ENCODE data around the gene VAMP2. TPM values are rescaled to one million over a fixed set of nuclear protein-coding genes. Genes with fewer than 3 reads are reported as not detected.
A peak's percentile ranks its signal among the peaks of the same experiment; 100 is the strongest.

VAMP2 gene
- total and polyA plus RNA-seq, 2 of the 4 experiments (the other 2 are of a cell fraction) = 2.3 to 33.3 TPM

DNA sequence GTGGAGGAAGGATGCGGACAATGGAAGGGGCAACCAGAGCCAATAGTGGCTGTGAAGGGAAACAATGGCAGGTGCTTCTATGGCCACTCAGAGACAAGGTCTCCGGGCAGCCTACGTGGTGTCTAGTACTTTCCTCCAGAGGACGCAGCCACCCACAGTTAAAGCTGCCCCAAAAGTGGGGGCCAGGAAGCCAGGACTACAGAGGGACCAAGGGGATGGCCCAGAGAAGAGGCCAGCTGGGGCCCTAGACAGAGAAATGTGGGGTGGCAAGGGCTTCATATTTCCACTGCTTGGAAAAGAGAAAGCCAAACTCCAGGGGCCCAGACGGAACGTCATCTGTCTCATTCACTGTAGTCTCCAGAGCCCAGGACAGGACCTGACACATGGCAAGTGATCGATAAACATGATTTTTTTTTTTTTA is 9.7 kb downstream of the VAMP2 start:
- peak overlapping the region; percentile 26; the same call in 1 of the 2 replicates for H2BK120ac ChIP-seq (ENCODE audit: low read depth, low read length)
- H2BK15ac ChIP-seq (ENCODE audit: low read depth, low read length) = peak overlapping the region; percentile 60; the same call in 1 of the 3 replicates
- H3K27ac ChIP-seq (ENCODE audit: insufficient read depth, low read length) = peak overlapping the region; percentile 38
- no peak overlapping the region for H4K5ac ChIP-seq (ENCODE audit: low read depth, low read length)
- H2AK5ac ChIP-seq (ENCODE audit: low read depth, low read length) = peak overlapping the region; percentile 90
- H2BK20ac ChIP-seq (ENCODE audit: low read depth, low read length) = 0 out of 2 replicates have a peak overlapping the region, but pooled peaks have one; percentile 3
- peaks cover 9% of the 10 kb centered on the region for H4K20me1 ChIP-seq (ENCODE audit: insufficient read depth, low read length)
- peak overlapping the region; percentile 88 for H2AK9ac ChIP-seq (replicated peaks; ENCODE audit: low read depth, low read length, poor library complexity)
- intact Hi-C loops (cut with micrococcal nuclease) (no loop called here), in situ Hi-C loops (cut with MboI; ENCODE audit: low sequenced_read_pairs) (loop anchor here (25.0 kb wide), 1 partner anchor 916 kb away; the partner anchor contains the start of genes DVL2, GABARAP and PHF23), dilution Hi-C loops (cut with HindIII; ENCODE audit: low sequenced_read_pairs, unreplicated experiment) (no loop called here)
- peak overlapping the region; percentile 48; the same call in 1 of the 2 replicates for H4K91ac ChIP-seq (ENCODE audit: insufficient read depth, low read depth, low read length)
- ChIA-PET CTCF (no interaction called here), POLR2A (ENCODE audit: unreplicated experiment) (interaction anchor here (1.2 kb wide), 1 partner anchor 20 kb away, joined by 4 read pairs; no protein-coding TSS in a partner anchor)
- ATAC-seq (ENCODE audit: low read depth) = no peak
- H3K9ac ChIP-seq (ENCODE audit: low read depth, low read length) = no peak overlapping the region
- peak overlapping the region; percentile 61 for H2BK5ac ChIP-seq (ENCODE audit: low read depth, low read length, poor library complexity, severe bottlenecking)
- no peak overlapping the region; the same call in 1 of the 2 replicates for H3K23ac ChIP-seq (ENCODE audit: low read depth, low read length)
- TF ChIP-seq MAFK (IDR thresholded peaks at IDR 0.05; ENCODE audit: low read depth, low read length) (no peak), SMC3 (IDR thresholded peaks at IDR 0.05; ENCODE audit: low read depth, low read length) (no peak), POLR2A (IDR thresholded peaks at IDR 0.05; ENCODE audit: low read depth, low read length) (peak; percentile 21; the same call in 1 of the 2 replicates)
- H3K9me1 ChIP-seq (ENCODE audit: insufficient read depth, low read length) = peaks cover 22% of the 10 kb centered on the region
- no peak for DNase-seq
- H3K4me1 ChIP-seq (ENCODE audit: control insufficient read depth, insufficient read depth, low read length) = peaks cover 23% of the 10 kb centered on the region
- peak overlapping the region; percentile 88 for H2AFZ ChIP-seq (replicated peaks; ENCODE audit: low read length, poor library complexity)
- H3K4ac ChIP-seq (ENCODE audit: low read depth, low read length) = peak overlapping the region; percentile 86
- H3K36me3 ChIP-seq (ENCODE audit: control insufficient read depth, insufficient read depth, low read length) = peaks cover 16% of the 10 kb centered on the region
- no peak overlapping the region for H3K4me3 ChIP-seq (ENCODE audit: insufficient read depth, low read depth, low read length)
- no peaks in the 10 kb centered on the region for H3K9me3 ChIP-seq (ENCODE audit: control insufficient read depth, insufficient read depth, low read length)
- H3K79me1 ChIP-seq (ENCODE audit: low read depth in 1 of 2, low read length in 2 of 2) = peaks cover 3 to 37% of the 10 kb centered on the region in 2 experiments; a peak in 2 of 4 replicates
- H3K4me2 ChIP-seq (ENCODE audit: low read depth, low read length) = no peak overlapping the region
- 68% methylated on average over 5 of the region's 7 CpGs; no CpG with 5 or more reads in 1 of the 2 experiments for WGBS, 2 experiments (ENCODE audit: extremely low coverage in 2 of 2, insufficient read length in 1 of 2)
- H3K56ac ChIP-seq (ENCODE audit: extremely low read depth, insufficient read depth, low read length) = no peak overlapping the region
- 0 out of 2 replicates have a peak overlapping the region, but pooled peaks have one; percentile 74 for H3K14ac ChIP-seq (replicated peaks; ENCODE audit: low read depth, low read length)
- H3K18ac ChIP-seq (ENCODE audit: low read depth, low read length) = no peak overlapping the region
- H4K8ac ChIP-seq (ENCODE audit: low read depth in 2 of 2, low read length in 2 of 2) = peak overlapping the region in 1 of 2 experiments; percentile 69; a peak in 1 of 4 replicates
- no TSS peak for BruUV-seq (replicated peaks)
- no peaks in the 10 kb centered on the region for H3K27me3 ChIP-seq (ENCODE audit: control insufficient read depth, insufficient read depth, low read length)
